HEK293 (cell line): Measurements from ENCODE around the gene PIPOX.

ENCODE experiments used
- CTCF ChIA-PET: fragments of 350-600 bp; formaldehyde crosslinking; extraction: SDS; loops from one replicate; lab custom pipeline; 2021; ENCODE audit warnings: antibody characterized with exemption; lab: Yijun Ruan, JAX
- POLR2A ChIA-PET: fragments of 300-600 bp; formaldehyde crosslinking; extraction: SDS; loops from one replicate; lab custom pipeline; 2020; ENCODE audit warnings: antibody characterized with exemption, inconsistent platforms; lab: Yijun Ruan, JAX
- H3K27ac ChIP-seq: fragments of 200-500 bp; sonication (Bioruptor generic); 2 replicates; pipeline ENCODE4 v1.5.1; 2014; ENCODE audit warnings: low read depth, low read length, control low read depth, inconsistent platforms; ENCODE audit errors: extremely low read depth
- H3K36me3 ChIP-seq, 2 experiments: fragments of 200-500 bp in 1 of 2; sonication (Bioruptor generic) in 1 of 2; 1 replicate in 1 of 2; 2 replicates in 1 of 2; pipeline ENCODE4 v1.5.1; 2014 to 2017; ENCODE audit warnings: inconsistent platforms in 2 of 2, low read length in 2 of 2; ENCODE audit not compliant: control insufficient read depth in 2 of 2, insufficient read depth in 1 of 2
- H3K4me1 ChIP-seq: fragments of 200-500 bp; sonication (Bioruptor generic); 2 replicates; pipeline ENCODE4 v1.5.1; 2014; ENCODE audit warnings: mild to moderate bottlenecking, low read length, inconsistent platforms; ENCODE audit not compliant: control insufficient read depth, insufficient read depth
- H3K4me3 ChIP-seq: 2 replicates; pipeline ENCODE4 v1.5.1; 2011; ENCODE audit warnings: low read depth, mild to moderate bottlenecking, control low read depth, low read length, moderate library complexity
- H3K9me3 ChIP-seq: fragments of 200-500 bp; sonication (Bioruptor generic); 2 replicates; pipeline ENCODE4 v1.5.1; 2014; ENCODE audit warnings: low read depth, low read length, inconsistent platforms; ENCODE audit not compliant: control insufficient read depth, insufficient read depth
- EGR2 ChIP-seq: fragments of 450-650 bp; formaldehyde crosslinking; IDR thresholded peaks from 2 replicates; pipeline ENCODE4 v1.5.1; 2016; ENCODE audit warnings: low read depth, missing biosample characterization, missing genetic modification characterization
- GLI4 ChIP-seq: fragments of 450-650 bp; formaldehyde crosslinking; IDR thresholded peaks from 2 replicates; pipeline ENCODE4 v1.5.1; 2016; ENCODE audit warnings: missing biosample characterization, missing genetic modification characterization
- GLIS1 ChIP-seq: fragments of 450-650 bp; formaldehyde crosslinking; IDR thresholded peaks from 2 replicates; pipeline ENCODE4 v1.5.1; 2016; ENCODE audit warnings: missing biosample characterization, missing genetic modification characterization
- IKZF3 ChIP-seq: fragments of 450-650 bp; IDR thresholded peaks from 2 replicates; pipeline ENCODE4 v1.5.0; 2018; ENCODE audit warnings: missing biosample characterization, mild to moderate bottlenecking, missing genetic modification characterization, moderate library complexity
- ZBTB17 ChIP-seq: fragments of 450-650 bp; formaldehyde crosslinking; IDR thresholded peaks from 2 replicates; pipeline ENCODE4 v1.5.1; 2016; ENCODE audit warnings: missing biosample characterization, missing genetic modification characterization
- ZBTB20 ChIP-seq: fragments of 450-650 bp; formaldehyde crosslinking; IDR thresholded peaks from 2 replicates; pipeline ENCODE4 v1.5.1; 2016; ENCODE audit warnings: missing biosample characterization, missing genetic modification characterization
- ZEB2 ChIP-seq: fragments of 450-650 bp; formaldehyde crosslinking; IDR thresholded peaks from 2 replicates; pipeline ENCODE4 v1.5.1; 2016; ENCODE audit warnings: missing biosample characterization, missing genetic modification characterization
- ZFHX2 ChIP-seq: fragments of 450-650 bp; formaldehyde crosslinking; conservative IDR thresholded peaks from 2 replicates; pipeline ENCODE4 v1.5.1; 2016; ENCODE audit warnings: missing biosample characterization, missing genetic modification characterization
- ZNF214 ChIP-seq: fragments of 450-650 bp; formaldehyde crosslinking; IDR thresholded peaks from 2 replicates; pipeline ENCODE4 v1.5.1; 2017; ENCODE audit warnings: missing biosample characterization, mild to moderate bottlenecking, missing genetic modification characterization, borderline replicate concordance
- ZNF311 ChIP-seq: fragments of 450-650 bp; formaldehyde crosslinking; IDR thresholded peaks from 2 replicates; pipeline ENCODE4 v1.5.1; 2017; ENCODE audit warnings: missing biosample characterization, missing genetic modification characterization, borderline replicate concordance
- ZNF423 ChIP-seq: fragments of 450-650 bp; formaldehyde crosslinking; IDR thresholded peaks from 2 replicates; pipeline ENCODE4 v1.5.1; 2016; ENCODE audit warnings: missing biosample characterization, missing genetic modification characterization
- ZNF521 ChIP-seq: fragments of 450-650 bp; formaldehyde crosslinking; IDR thresholded peaks from 2 replicates; pipeline ENCODE4 v1.5.1; 2017; ENCODE audit warnings: missing biosample characterization, mild to moderate bottlenecking, missing genetic modification characterization
- ZNF621 ChIP-seq: fragments of 450-650 bp; formaldehyde crosslinking; IDR thresholded peaks from 2 replicates; pipeline ENCODE4 v1.5.1; 2017; ENCODE audit warnings: missing biosample characterization, missing genetic modification characterization
- ZNF707 ChIP-seq: fragments of 450-650 bp; formaldehyde crosslinking; IDR thresholded peaks from 2 replicates; pipeline ENCODE4 v1.5.1; 2016; ENCODE audit warnings: missing biosample characterization, missing genetic modification characterization
- ZNF76 ChIP-seq: fragments of 450-650 bp; formaldehyde crosslinking; IDR thresholded peaks from 2 replicates; pipeline ENCODE4; 2016; ENCODE audit warnings: low read depth, missing biosample characterization, missing genetic modification characterization, borderline replicate concordance
- ZSCAN16 ChIP-seq: fragments of 450-650 bp; formaldehyde crosslinking; IDR thresholded peaks from 2 replicates; pipeline ENCODE4 v1.5.1; 2016; ENCODE audit warnings: missing biosample characterization, missing genetic modification characterization
- TF ChIP-seq, protein P1 (sequence below): fragments of 450-650 bp; formaldehyde crosslinking; IDR thresholded peaks from 2 replicates; pipeline ENCODE4 v1.5.1; 2016; ENCODE audit warnings: missing biosample characterization, missing genetic modification characterization
- TF ChIP-seq, protein P2 (sequence below): fragments of 450-650 bp; formaldehyde crosslinking; conservative IDR thresholded peaks from 2 replicates; pipeline ENCODE4 v1.5.1; 2016; ENCODE audit warnings: low read depth, missing biosample characterization, missing genetic modification characterization
- TF ChIP-seq, protein P3 (sequence below): fragments of 450-650 bp; formaldehyde crosslinking; IDR thresholded peaks from 2 replicates; pipeline ENCODE4 v1.5.1; 2016; ENCODE audit warnings: missing biosample characterization, missing genetic modification characterization, low read depth
- TF ChIP-seq, protein P4 (sequence below): fragments of 450-650 bp; formaldehyde crosslinking; IDR thresholded peaks from 2 replicates; pipeline ENCODE4 v1.5.1; 2016; ENCODE audit warnings: missing biosample characterization, missing genetic modification characterization
- TF ChIP-seq, protein P5 (sequence below): fragments of 450-650 bp; formaldehyde crosslinking; IDR thresholded peaks from 2 replicates; pipeline ENCODE4 v1.5.1; 2016; ENCODE audit warnings: missing biosample characterization, missing genetic modification characterization

Gene PIPOX

DNA sequence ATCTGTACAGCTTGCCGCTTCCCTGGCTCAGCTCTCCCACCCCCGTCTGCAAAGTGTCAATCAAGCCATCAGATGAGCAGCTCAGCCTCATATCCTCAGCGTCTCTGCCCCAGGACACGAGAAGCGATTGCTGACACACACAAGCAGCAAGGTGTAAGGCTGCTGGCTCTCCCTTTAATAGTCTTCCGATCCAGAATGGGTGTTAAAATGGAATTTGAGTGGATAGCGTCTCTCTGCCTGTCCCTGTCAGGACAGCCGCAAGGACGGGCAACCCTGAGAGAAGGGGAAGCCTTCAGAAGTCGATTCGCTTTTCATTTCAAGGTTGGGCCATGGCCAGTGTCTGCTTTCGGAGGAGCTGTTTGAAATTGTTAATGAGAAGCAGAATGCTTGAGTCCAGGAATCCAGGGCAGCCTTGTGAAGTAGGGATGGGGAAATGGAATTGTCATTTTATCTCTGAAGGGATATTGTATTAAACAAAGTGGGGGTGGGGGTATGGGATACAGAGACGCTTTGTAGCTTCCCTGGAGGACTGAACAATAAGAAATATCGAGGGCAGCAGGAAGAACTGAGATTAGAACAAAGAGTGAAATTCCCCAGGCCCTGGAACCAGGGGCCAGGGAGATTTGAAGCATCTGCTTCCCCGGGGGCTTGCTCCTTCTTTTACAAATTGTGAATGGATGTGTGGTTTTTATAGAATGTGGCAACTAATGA, 4.7 kb upstream of the PIPOX start (continued):
- TF ChIP-seq ZEB2 (tag by site-specific recombination) (no peak), ZSCAN16 (tag by site-specific recombination) (no peak), GLIS1 (no peak), ZNF214 (tag by site-specific recombination) (no peak), GLI4 (tag by site-specific recombination) (no peak), ZNF621 (tag by site-specific recombination) (no peak), ZBTB20 (tag by site-specific recombination) (no peak)
- TF ChIP-seq, protein P1, sequence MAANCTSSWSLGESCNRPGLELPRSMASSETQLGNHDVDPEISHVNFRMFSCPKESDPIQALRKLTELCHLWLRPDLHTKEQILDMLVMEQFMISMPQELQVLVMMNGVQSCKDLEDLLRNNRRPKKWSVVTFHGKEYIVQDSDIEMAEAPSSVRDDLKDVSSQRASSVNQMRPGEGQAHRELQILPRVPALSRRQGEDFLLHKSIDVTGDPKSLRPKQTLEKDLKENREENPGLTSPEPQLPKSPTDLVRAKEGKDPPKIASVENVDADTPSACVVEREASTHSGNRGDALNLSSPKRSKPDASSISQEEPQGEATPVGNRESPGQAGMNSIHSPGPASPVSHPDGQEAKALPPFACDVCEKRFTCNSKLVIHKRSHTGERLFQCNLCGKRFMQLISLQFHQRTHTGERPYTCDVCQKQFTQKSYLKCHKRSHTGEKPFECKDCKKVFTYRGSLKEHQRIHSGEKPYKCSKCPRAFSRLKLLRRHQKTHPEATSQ (tag by site-specific recombination), result no peak
- TF ChIP-seq, protein P2, sequence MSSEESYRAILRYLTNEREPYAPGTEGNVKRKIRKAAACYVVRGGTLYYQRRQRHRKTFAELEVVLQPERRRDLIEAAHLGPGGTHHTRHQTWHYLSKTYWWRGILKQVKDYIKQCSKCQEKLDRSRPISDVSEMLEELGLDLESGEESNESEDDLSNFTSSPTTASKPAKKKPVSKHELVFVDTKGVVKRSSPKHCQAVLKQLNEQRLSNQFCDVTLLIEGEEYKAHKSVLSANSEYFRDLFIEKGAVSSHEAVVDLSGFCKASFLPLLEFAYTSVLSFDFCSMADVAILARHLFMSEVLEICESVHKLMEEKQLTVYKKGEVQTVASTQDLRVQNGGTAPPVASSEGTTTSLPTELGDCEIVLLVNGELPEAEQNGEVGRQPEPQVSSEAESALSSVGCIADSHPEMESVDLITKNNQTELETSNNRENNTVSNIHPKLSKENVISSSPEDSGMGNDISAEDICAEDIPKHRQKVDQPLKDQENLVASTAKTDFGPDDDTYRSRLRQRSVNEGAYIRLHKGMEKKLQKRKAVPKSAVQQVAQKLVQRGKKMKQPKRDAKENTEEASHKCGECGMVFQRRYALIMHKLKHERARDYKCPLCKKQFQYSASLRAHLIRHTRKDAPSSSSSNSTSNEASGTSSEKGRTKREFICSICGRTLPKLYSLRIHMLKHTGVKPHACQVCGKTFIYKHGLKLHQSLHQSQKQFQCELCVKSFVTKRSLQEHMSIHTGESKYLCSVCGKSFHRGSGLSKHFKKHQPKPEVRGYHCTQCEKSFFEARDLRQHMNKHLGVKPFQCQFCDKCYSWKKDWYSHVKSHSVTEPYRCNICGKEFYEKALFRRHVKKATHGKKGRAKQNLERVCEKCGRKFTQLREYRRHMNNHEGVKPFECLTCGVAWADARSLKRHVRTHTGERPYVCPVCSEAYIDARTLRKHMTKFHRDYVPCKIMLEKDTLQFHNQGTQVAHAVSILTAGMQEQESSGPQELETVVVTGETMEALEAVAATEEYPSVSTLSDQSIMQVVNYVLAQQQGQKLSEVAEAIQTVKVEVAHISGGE (tag by site-specific recombination), result no peak

DNA sequence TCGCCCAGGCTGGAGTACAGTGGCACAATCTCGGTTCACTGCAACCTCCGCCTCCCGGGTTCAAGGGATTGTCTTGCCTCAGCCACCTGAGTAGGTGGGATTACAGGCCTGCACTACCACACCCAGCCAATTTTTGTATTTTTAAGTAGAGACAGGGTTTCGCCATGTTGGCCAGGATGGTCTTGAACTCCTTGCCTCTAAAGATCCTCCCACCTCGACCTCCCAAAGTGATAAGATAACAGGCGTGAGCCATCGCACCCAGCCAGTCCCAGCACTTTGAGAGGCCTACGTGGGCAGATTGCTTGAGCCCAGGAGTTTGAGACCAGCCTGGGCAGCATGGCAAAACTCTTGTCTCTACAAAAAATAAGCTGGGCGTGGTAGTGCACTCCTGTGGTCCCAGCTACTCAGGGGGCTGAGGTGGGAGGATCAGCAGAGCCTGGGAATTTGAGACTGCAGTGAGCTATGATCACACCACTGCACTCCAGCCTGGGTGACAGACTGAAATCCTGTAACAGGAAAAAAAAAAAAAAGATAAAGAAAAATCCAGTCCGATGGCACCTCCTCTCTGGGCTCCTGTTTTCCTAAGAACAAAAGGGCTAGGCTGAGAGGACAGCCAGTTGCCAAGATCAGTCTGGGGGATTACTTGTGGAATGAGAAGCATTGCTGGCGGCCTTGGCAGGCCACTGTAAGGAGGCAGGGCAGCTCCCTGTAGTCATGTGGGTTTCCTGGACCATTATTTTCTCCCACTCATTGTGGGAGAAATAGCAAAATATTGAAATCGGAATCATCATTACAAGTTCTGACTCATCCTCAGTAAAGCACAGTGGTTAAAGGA, 3.0 kb upstream of the PIPOX start:
- no peaks in the 10 kb centered on the region for H3K9me3 ChIP-seq
- TF ChIP-seq EGR2 (tag by site-specific recombination), result peak; percentile 68; the same call in 1 of the 2 replicates
- no peak for TF ChIP-seq ZNF311 (tag by site-specific recombination)
- TF ChIP-seq ZBTB17, result 0 out of 2 replicates have a peak, but pooled peaks have one; percentile 42
- peak; percentile 68 for TF ChIP-seq ZFHX2 (tag by site-specific recombination)
- TF ChIP-seq, all 188 proteins: peak for 3
- peaks cover 5% of the 10 kb centered on the region for H3K4me1 ChIP-seq
- CTCF ChIA-PET, result interaction anchor here (4.6 kb wide), 1 partner anchor 77 kb away, joined by 25 read pairs; no protein-coding TSS in a partner anchor
- H3K36me3 ChIP-seq, result no peaks in the 10 kb centered on the region
- H3K27ac ChIP-seq, result no peak overlapping the region
- H3K4me3 ChIP-seq, result no peak overlapping the region
- POLR2A ChIA-PET, result no interaction called here

DNA sequence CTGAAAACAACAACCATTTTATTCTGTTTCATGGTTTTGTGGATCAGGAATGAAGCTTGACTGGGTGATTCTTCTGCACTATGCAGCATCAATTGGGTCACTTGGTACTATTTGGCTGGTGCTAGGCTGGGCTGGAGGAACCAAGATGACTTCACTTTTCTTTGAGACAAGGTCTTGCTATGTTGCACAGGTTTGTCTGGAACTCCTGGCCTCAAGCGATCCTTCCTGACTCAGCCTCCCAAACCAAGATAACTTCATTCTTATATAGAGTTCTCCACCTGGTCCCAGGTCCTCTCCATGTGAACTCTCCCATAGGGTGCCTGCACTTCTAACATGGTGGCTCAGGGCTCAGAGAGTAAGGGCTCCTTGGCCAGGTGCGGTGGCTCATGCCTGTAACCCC, 1.9 kb upstream of the PIPOX start:
- Histone ChIP-seq H3K9me3 (no peaks in the 10 kb centered on the region), H3K36me3 (no peaks in the 10 kb centered on the region), H3K4me1 (peaks cover 5% of the 10 kb centered on the region), H3K4me3 (no peak overlapping the region), H3K27ac (no peak overlapping the region)
- ChIA-PET CTCF (interaction anchor here (4.6 kb wide), 1 partner anchor 76 kb away, joined by 25 read pairs; no protein-coding TSS in a partner anchor), POLR2A (interaction anchor here (0.6 kb wide), 1 partner anchor 30 kb away, joined by 5 read pairs; no protein-coding TSS in a partner anchor)
- TF ChIP-seq ZNF423 (no peak), ZNF707 (no peak), IKZF3 (tag by site-specific recombination) (no peak), ZNF521 (tag by site-specific recombination) (no peak), ZNF76 (tag by site-specific recombination) (no peak)
- TF ChIP-seq, protein P3, sequence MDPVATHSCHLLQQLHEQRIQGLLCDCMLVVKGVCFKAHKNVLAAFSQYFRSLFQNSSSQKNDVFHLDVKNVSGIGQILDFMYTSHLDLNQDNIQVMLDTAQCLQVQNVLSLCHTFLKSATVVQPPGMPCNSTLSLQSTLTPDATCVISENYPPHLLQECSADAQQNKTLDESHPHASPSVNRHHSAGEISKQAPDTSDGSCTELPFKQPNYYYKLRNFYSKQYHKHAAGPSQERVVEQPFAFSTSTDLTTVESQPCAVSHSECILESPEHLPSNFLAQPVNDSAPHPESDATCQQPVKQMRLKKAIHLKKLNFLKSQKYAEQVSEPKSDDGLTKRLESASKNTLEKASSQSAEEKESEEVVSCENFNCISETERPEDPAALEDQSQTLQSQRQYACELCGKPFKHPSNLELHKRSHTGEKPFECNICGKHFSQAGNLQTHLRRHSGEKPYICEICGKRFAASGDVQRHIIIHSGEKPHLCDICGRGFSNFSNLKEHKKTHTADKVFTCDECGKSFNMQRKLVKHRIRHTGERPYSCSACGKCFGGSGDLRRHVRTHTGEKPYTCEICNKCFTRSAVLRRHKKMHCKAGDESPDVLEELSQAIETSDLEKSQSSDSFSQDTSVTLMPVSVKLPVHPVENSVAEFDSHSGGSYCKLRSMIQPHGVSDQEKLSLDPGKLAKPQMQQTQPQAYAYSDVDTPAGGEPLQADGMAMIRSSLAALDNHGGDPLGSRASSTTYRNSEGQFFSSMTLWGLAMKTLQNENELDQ (tag by site-specific recombination), result no peak
- TF ChIP-seq, protein P4, sequence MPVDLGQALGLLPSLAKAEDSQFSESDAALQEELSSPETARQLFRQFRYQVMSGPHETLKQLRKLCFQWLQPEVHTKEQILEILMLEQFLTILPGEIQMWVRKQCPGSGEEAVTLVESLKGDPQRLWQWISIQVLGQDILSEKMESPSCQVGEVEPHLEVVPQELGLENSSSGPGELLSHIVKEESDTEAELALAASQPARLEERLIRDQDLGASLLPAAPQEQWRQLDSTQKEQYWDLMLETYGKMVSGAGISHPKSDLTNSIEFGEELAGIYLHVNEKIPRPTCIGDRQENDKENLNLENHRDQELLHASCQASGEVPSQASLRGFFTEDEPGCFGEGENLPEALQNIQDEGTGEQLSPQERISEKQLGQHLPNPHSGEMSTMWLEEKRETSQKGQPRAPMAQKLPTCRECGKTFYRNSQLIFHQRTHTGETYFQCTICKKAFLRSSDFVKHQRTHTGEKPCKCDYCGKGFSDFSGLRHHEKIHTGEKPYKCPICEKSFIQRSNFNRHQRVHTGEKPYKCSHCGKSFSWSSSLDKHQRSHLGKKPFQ (tag by site-specific recombination), result no peak
- TF ChIP-seq, protein P5, sequence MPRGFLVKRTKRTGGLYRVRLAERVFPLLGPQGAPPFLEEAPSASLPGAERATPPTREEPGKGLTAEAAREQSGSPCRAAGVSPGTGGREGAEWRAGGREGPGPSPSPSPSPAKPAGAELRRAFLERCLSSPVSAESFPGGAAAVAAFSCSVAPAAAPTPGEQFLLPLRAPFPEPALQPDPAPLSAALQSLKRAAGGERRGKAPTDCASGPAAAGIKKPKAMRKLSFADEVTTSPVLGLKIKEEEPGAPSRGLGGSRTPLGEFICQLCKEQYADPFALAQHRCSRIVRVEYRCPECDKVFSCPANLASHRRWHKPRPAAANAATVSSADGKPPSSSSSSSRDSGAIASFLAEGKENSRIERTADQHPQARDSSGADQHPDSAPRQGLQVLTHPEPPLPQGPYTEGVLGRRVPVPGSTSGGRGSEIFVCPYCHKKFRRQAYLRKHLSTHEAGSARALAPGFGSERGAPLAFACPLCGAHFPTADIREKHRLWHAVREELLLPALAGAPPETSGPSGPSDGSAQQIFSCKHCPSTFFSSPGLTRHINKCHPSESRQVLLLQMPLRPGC (tag by site-specific recombination), result no peak
